ENCODE data around the gene APOM. TPM values are rescaled to one million over a fixed set of nuclear protein-coding genes. Genes with fewer than 3 reads are reported as not detected.

Gene APOM
- 0.70 and 1.5 TPM in 2 replicates for total RNA-seq (ENCODE audit: low replicate concordance)

DNA sequence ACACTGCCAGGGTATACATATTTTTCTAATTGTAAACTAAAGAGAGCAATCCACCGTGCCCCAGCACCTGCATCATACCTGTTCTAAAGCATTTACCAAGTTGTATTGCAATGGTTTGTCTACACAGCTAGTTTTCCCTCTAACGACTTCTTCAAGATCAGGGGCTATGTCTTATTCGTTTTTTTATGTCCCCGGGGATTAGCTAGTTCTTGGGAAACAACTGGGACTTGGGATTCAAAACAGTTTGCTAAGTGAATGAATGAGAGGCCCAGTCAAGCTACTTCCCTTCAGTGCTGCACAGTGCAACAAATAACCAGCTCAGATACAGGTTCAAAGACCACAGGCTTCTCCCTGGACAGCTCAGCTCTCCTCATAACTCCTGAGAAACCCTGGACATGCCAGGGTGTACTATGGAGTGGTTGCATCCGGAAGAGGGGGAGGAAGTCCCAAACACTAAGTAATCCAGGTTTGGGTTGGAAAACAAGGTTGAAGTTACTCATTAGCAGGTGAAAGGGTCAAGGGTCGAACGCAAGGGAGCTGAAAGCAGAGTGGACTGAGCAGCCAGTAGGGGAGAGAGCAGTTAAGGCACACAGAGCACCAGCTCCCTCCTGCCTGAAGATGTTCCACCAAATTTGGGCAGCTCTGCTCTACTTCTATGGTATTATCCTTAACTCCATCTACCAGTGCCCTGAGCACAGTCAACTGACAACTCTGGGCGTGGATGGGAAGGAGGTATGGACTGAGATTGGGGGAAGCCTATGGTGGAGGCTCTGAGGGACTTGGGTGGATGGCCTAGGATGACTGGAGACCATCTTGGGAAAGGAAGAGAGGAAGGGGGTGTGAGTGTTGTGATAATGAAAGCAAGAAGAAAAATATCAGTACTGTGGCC, at the start of gene APOM:
TSS of gene APOM (plus strand) at position 546 of the 889 bp plus-strand sequence. CDS start at position 619, 73 bp downstream.

DNA sequence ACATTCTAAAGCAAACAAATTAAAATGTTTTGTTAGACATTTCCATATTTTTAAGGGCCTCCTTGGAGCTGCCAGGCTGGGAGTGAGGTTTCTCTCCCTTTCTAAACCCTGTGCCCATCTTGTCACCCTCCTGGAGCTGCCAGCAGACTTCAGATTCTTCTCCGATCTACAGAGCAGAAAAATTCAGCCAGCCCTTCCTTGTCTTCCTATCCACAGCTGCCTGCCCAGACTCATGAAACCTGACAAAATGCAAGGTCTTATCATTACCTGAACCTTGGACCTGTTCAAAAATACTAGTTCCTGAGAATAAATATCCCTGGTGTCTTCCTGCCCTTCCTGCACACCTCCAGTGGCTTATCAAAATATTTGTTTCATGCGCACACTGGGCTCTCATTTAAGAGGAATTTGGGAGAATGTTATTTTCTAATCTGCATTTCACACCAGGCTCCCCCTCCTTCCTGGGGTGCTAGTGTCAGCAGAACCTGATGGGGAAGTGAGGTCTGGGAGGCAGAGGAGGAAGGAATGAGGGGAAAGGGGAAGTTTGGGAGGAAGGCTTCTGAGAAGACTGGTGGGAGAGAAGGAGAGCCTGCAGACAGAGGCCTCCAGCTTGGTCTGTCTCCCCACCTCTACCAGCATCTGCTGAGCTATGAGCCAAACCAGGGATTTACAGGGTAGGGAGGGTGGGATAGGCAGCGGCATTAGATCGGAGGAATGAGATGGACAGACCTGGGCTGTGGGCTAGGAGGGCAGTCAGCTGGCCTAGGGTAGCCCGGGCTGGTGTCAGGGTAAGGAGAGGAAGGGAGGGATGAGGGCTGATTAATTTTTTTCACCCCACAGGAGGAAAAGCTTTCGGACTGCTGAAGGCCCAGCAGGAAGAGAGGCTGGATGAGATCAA, 40.8 kb upstream of the APOM start, which contains the start of gene AIF1:
TSS of gene AIF1 (plus strand) at position 551 of the 895 bp plus-strand sequence. CDS start at position 647, 96 bp downstream.

DNA sequence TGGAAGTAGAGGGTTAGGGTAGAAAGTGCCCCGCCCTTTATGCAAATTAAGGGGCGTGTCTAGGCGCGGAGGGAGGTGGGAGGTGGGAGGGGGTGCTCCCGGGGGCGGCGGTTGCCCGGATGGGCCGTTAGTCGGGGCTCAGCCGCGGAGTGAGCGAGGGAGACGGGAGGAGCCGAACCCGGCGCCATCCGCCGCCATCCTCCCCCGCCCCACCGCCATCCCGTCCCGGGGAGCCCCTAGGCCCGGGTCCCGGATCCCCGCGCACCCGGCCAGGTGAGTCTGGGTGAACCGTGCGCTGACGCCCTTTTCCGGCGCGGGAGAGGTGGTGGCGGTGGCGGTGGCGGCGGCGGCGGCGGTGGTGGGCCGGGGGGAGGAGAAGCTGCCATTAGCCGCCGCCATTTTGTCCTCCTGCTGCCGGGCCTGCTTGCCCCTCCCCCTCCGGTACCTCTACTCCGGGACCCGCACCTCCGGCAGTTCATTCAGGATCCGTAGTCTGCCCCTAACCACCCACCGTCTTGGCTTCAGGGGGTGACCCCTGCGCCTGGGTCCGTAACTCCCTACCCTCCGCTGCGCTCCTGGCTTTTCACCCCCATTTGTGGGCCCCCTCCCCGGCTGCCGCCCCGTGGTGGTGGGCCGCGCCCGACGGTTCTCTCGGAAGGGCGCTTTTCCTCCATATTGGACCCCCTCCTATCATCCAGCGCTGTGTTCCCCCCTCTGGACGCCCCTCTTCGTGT, 34.9 kb upstream of the APOM start, which contains the start of gene PRRC2A:
TSS of gene PRRC2A (plus strand) at position 130 of the 734 bp plus-strand sequence. CDS start 2,075 bp downstream, outside the sequence.

DNA sequence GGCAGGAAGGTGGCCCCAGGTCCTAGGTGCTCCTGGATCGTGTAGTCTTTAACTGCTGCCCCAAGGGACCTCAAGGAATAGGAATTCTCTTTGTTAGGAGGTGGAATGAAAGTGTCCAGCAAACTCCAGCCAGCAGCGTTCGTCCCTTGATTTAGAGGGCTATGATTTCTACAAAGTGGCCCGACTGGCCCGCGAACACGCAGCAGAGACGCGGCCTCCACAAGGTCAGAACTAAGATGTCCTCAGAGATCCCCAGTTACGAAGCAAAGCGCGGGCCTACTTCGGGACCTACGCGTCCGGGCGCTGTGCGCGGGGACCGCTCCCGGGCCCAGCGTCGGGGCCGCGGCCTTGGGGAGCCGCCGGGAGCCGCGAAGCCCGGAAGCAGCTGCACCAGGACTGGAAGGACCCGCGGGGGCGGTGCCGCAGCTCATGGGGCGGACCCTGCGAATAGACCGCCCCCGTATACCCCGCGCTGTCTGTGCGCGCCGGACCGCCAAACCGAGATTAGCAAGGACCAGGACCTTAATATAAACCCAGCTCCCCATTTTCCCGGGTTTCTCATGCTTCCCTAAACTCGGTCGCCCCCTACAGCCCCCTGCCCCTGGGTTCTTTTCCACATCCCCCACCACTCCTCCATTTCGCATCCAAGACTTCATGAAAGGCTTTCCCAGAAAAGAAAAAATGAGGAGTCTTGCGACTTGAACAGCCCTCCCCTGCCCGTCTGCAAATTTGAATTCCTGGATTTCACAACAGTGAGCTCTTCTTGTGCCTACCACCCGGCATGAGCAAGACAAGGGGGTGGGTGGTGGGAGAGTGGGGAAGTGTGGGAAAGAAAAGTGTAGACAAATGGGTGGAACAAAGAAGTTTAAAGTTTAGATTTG, 4.9 kb downstream of the APOM start, which contains the start of gene C6orf47:
TSS of gene C6orf47 (minus strand) at position 398 of the 881 bp plus-strand sequence. CDS start 831 bp downstream, outside the sequence.

DNA sequence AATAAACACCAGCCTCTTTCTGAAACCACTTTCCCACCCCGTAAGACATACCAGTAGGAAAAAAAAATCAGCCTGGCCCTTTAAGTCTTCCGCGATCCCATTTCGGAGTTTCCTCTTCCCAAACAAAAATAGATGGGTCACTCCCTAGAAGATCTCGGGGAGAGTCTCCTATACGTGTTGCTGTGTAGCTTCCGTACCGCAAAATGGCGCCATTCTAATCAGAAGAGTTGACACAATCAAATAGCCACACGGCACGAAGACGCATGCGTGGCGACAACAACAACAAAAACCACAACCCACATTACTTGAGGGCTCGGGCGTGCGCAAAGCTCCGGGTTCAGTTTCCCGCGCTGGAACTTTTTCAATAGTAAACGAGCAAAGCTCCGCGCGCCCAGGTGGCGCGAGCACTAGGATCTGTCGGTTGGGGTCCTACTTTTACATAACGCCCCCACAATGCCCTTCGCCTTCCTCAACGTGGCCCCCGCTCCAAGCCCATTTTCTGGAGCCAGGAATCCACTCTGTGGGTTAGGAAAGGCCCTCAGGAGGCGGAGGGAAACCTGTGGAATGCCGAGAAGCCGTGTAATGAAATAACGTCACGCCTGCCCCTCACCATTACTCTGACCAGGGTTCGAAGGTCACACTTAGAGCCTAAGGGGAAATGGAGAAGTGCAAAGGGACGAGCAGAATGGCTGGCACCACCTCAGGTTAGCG, 9.3 kb downstream of the APOM start, which contains the start of gene GPANK1:
TSS of gene GPANK1 (minus strand) at position 208 of the 711 bp plus-strand sequence. CDS start 519 bp downstream, outside the sequence.

DNA sequence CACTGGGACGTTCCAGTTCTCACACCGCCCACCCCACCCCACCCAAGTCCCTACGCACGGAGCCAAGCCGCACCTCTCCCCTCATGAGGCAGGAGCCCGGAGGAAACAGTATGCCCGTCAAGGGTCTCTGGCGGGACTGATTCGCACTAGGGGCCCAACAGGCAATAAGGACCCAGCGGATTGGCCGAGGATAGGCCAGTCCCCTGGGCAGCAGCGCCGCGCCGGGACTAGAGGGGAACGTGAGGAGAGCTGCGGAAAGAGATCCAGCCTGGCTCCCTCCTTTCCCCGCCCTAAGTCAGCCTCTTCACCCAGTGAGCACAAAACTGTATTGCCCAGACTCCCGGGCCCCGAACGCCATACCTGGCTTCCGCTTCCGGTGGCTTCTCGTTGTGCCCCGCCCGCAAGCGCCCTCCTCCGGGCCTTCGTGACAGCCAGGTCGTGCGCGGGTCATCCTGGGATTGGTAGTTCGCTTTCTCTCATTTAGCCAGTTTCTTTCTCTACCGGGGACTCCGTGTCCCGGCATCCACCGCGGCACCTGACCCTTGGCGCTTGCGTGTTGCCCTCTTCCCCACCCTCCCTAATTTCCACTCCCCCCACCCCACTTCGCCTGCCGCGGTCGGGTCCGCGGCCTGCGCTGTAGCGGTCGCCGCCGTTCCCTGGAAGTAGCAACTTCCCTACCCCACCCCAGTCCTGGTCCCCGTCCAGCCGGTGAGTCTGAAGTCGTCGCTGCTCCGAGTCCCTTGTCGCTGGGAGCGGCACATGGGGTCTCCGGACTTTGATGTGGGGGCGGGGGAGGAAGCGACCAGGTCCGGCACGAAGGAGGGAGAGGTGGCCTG, 10.0 kb downstream of the APOM start, which contains the start of gene CSNK2B:
TSS of gene CSNK2B (plus strand) at position 580 of the 836 bp plus-strand sequence. CDS start 752 bp downstream, outside the sequence.

DNA sequence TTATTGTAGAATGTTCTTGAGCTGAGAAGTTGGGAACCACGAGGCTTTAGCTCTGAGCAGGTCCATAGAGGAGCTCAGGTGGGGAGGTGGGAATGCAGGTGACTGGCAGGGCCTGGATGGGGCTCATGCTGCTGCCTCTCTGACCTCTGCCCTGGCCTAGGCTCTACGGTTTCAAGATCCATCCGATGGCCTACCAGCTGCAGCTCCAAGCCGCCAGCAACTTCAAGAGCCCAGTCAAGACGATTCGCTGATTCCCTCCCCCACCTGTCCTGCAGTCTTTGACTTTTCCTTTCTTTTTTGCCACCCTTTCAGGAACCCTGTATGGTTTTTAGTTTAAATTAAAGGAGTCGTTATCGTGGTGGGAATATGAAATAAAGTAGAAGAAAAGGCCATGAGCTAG, 14.0 kb downstream of the APOM start, which contains the start of gene LY6G5B:
TSS of gene LY6G5B (plus strand) at position 301 of the 400 bp plus-strand sequence. CDS start 975 bp downstream, outside the sequence.

DNA sequence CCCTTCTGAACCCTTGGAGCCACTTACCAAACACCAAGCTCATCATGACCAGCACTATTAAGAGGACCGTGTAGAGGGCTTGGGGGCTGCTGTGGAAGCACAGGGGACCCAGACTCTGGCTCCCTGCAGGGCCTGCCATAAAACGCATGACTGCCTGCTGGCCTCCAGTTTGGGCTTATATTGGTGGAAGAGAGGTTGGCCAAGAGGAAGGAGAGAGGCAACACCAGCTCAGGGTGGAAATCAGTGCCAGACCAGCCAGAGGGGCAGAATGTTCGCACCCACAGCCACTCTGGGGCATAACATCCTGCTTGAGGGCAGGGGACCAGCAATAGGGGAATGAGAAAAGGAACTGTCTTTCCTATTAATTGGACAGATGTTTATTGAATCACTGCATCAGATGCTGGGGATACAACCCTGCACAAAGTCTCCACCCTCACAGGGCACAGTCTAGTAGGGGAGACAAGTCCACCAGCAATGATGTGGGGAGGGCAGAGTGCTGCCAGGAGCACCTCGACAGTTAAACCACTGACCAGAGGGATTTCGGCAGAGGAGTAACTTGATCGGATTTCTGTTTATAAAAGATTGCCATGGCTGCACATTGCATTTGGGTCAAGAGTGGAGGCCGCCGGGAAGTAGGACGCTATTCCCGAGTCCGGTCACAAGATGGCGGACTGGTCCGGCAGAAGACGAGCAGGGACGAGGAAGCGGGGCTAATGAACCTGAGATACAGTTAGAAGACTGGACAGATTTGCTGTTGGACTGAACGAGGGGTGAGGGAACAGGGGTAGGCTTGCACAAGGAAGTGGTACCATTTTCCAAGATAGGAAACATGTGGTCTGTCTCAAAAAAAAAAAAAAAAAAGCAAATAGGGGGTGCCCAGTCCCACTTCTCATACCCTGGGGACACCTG, 24.8 kb downstream of the APOM start, which contains the start of gene LY6G5C:
TSS of gene LY6G5C (minus strand) at position 842 of the 909 bp plus-strand sequence. CDS start at position 148, 694 bp downstream.

DNA sequence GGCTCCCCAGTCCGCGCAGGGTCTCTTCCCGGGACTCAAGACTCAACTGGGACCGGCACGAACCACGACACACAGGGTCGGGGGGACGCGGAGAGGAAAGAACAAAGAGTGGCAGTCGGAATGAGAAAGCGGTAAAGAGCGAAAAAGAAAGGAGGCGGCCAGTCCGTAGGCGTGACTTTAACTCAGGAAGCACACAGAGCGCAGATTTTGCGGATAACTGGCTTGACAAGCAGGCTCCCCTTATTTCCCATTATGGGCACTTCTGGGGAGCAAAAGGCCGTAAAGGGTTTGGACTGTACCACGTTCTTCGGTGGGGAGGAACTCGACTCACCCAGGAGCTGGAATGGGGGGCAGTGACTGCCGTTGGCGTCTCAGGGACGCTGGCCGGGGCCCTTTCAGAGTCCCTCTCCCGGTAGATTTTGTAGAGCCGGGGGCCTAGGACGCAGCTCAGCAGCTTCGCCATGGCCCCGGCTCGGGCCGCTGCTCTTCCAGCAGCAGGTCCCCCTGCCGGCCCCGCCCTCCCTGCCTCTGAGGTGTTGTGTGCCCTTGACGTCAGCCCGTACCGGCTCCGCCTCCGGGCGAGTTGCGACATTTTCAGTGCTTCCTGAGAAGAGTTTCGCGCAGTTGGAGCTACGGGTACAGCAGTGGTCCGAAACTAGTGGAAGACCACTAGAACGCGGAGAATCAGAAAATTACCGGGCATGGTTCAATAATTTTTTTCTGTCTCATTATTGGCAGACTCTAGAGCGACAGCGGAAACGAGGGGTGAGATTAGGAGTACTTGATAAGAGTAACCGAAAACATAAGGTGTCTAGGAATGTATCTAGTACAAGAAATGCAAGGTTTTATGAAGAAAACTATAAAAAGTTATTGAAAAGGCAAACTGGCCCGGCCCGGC, 47.4 kb downstream of the APOM start, which contains the start of gene ABHD16A:
TSS of gene ABHD16A (minus strand) at position 506 of the 898 bp plus-strand sequence. CDS start at position 463, 43 bp downstream.

DNA sequence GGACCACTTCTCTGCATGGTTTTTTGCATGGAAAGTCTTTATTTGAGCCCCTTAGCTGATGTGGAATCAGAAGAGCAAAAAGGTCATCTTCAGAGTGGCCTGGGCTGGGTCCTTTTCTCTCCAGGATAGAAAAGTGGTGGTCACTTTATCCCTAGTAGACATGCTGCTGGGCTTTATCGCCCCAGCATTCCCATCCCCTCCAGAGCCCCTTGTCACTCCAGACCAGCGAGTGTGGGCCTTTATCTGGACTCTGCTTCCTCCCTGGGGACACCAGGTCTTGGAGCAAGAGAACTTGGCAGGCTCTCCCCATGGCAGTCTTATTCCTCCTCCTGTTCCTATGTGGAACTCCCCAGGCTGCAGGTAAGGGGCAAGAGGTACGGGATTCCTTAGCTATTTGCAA, 50.9 kb downstream of the APOM start, which contains the start of gene LY6G6F:
TSS of gene LY6G6F (plus strand) at position 268 of the 400 bp plus-strand sequence. CDS start at position 309, 41 bp downstream.

Other genes starting within 250 kb of the APOM start
- gene MICB, start 157.7 kb upstream of the APOM start, total RNA-seq (ENCODE audit: low replicate concordance) = 5.5 and 8.8 TPM in 2 replicates
- gene MCCD1, start 126.9 kb upstream of the APOM start, total RNA-seq (ENCODE audit: low replicate concordance) = not detected in 2 replicates
- gene DDX39B, start 113.9 kb upstream of the APOM start, total RNA-seq (ENCODE audit: low replicate concordance) = 238 and 398 TPM in 2 replicates
- 2.6 and 6.0 TPM in 2 replicates for gene ATP6V1G2, start 109.3 kb upstream of the APOM start, total RNA-seq (ENCODE audit: low replicate concordance)
- 26.1 and 28.2 TPM in 2 replicates for gene NFKBIL1, start 108.3 kb upstream of the APOM start, total RNA-seq (ENCODE audit: low replicate concordance)
- gene LTA, start 83.6 kb upstream of the APOM start, total RNA-seq (ENCODE audit: low replicate concordance) = not detected in 2 replicates
- gene TNF, start 80.3 kb upstream of the APOM start, total RNA-seq (ENCODE audit: low replicate concordance) = not detected in 2 replicates
- gene LTB, start 73.5 kb upstream of the APOM start, total RNA-seq (ENCODE audit: low replicate concordance) = not detected in 2 replicates
- 0.30 TPM in 1 of 2 replicates, not detected in the other for gene LST1, start 69.6 kb upstream of the APOM start, total RNA-seq (ENCODE audit: low replicate concordance)
- not detected in 2 replicates for gene NCR3, start 62.9 kb upstream of the APOM start, total RNA-seq (ENCODE audit: low replicate concordance)
- not detected in 2 replicates for gene AIF1, start 40.7 kb upstream of the APOM start, total RNA-seq (ENCODE audit: low replicate concordance)
- gene PRRC2A, start 35.2 kb upstream of the APOM start, total RNA-seq (ENCODE audit: low replicate concordance) = 13.9 and 24.8 TPM in 2 replicates
- gene BAG6, start 3.2 kb upstream of the APOM start, total RNA-seq (ENCODE audit: low replicate concordance) = 54.9 and 100 TPM in 2 replicates
- gene C6orf47, start 4.9 kb downstream of the APOM start, total RNA-seq (ENCODE audit: low replicate concordance) = 16.6 and 18.2 TPM in 2 replicates
- 6.1 and 13.6 TPM in 2 replicates for gene GPANK1, start 9.1 kb downstream of the APOM start, total RNA-seq (ENCODE audit: low replicate concordance)
- gene CSNK2B, start 10.2 kb downstream of the APOM start, total RNA-seq (ENCODE audit: low replicate concordance) = 71.1 and 94.1 TPM in 2 replicates
- 2.2 and 4.0 TPM in 2 replicates for gene LY6G5B, start 14.1 kb downstream of the APOM start, total RNA-seq (ENCODE audit: low replicate concordance)
- gene LY6G5C, start 25.2 kb downstream of the APOM start, total RNA-seq (ENCODE audit: low replicate concordance) = 0.15 TPM in 1 of 2 replicates, not detected in the other
- 51.3 and 104 TPM in 2 replicates for gene ABHD16A, start 47.4 kb downstream of the APOM start, total RNA-seq (ENCODE audit: low replicate concordance)
- gene LY6G6F, start 51.0 kb downstream of the APOM start, total RNA-seq (ENCODE audit: low replicate concordance) = not detected in 2 replicates
- not detected in 2 replicates for gene LY6G6D, start 59.5 kb downstream of the APOM start, total RNA-seq (ENCODE audit: low replicate concordance)
- gene LY6G6C, start 65.9 kb downstream of the APOM start, total RNA-seq (ENCODE audit: low replicate concordance) = not detected in 2 replicates
- not detected in 2 replicates for gene MPIG6B, start 67.5 kb downstream of the APOM start, total RNA-seq (ENCODE audit: low replicate concordance)
- 108 and 116 TPM in 2 replicates for gene DDAH2, start 73.4 kb downstream of the APOM start, total RNA-seq (ENCODE audit: low replicate concordance)
- gene CLIC1, start 80.6 kb downstream of the APOM start, total RNA-seq (ENCODE audit: low replicate concordance) = 395 and 679 TPM in 2 replicates
- 2.5 and 4.0 TPM in 2 replicates for gene MSH5, start 84.1 kb downstream of the APOM start, total RNA-seq (ENCODE audit: low replicate concordance)
- gene SAPCD1, start 106.8 kb downstream of the APOM start, total RNA-seq (ENCODE audit: low replicate concordance) = 0.53 and 0.70 TPM in 2 replicates
- 0.15 and 0.23 TPM in 2 replicates for gene VWA7, start 121.4 kb downstream of the APOM start, total RNA-seq (ENCODE audit: low replicate concordance)
- gene VARS1, start 139.9 kb downstream of the APOM start, total RNA-seq (ENCODE audit: low replicate concordance) = 37.9 and 59.7 TPM in 2 replicates
- 24.6 and 27.8 TPM in 2 replicates for gene LSM2, start 151.1 kb downstream of the APOM start, total RNA-seq (ENCODE audit: low replicate concordance)
- gene HSPA1L, start 159.4 kb downstream of the APOM start, total RNA-seq (ENCODE audit: low replicate concordance) = 0.98 and 4.1 TPM in 2 replicates
- gene HSPA1A, start 159.6 kb downstream of the APOM start, total RNA-seq (ENCODE audit: low replicate concordance) = 47.1 and 396 TPM in 2 replicates
- gene HSPA1B, start 171.8 kb downstream of the APOM start, total RNA-seq (ENCODE audit: low replicate concordance) = 66.7 and 494 TPM in 2 replicates
- 54.9 and 72.8 TPM in 2 replicates for gene NEU1, start 206.9 kb downstream of the APOM start, total RNA-seq (ENCODE audit: low replicate concordance)
- not detected in 2 replicates for gene SLC44A4, start 223.1 kb downstream of the APOM start, total RNA-seq (ENCODE audit: low replicate concordance)
- gene EHMT2, start 241.8 kb downstream of the APOM start, total RNA-seq (ENCODE audit: low replicate concordance) = 41.5 and 175 TPM in 2 replicates
- gene ZBTB12, start 246.2 kb downstream of the APOM start, total RNA-seq (ENCODE audit: low replicate concordance) = 6.2 and 12.4 TPM in 2 replicates